Measurements from ENCODE around the gene S1PR5.
"Not testable (repeated sequence)": the region's sequence is repeated elsewhere in the genome, so short reads cannot be mapped to it uniquely, and the experiment has no call there.

S1PR5 gene

DNA sequence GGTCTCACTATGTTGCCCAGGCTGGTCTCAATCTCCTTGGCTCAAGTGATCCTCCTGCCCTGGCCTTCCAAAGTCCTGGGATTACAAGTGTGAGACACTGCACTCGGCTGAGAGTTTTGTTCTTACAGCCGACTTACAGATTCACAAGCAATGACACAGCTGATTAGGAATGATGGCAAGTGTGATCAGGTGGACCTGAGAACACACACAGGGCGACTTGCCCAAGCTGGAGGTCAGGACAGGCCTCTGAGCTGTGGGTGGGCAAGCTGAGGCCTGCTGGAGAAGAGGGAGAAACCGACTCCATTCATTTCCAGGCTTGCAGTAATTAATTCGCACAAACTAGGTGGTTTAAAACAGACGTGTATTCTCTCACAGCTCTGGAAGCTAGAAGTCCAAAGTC lies 18.4 kb upstream of the S1PR5 start:
- no peak for TF ChIP-seq CTCF (IDR thresholded peaks at IDR 0.05; ENCODE audit: low read depth, low read length)
- no peak overlapping the region for H3K4me3 ChIP-seq (replicated peaks in 1 of 2; ENCODE audit: low read depth in 2 of 2, low read length in 2 of 2)
- no peak for DNase-seq (ENCODE audit: low read depth in 2 of 2)

DNA sequence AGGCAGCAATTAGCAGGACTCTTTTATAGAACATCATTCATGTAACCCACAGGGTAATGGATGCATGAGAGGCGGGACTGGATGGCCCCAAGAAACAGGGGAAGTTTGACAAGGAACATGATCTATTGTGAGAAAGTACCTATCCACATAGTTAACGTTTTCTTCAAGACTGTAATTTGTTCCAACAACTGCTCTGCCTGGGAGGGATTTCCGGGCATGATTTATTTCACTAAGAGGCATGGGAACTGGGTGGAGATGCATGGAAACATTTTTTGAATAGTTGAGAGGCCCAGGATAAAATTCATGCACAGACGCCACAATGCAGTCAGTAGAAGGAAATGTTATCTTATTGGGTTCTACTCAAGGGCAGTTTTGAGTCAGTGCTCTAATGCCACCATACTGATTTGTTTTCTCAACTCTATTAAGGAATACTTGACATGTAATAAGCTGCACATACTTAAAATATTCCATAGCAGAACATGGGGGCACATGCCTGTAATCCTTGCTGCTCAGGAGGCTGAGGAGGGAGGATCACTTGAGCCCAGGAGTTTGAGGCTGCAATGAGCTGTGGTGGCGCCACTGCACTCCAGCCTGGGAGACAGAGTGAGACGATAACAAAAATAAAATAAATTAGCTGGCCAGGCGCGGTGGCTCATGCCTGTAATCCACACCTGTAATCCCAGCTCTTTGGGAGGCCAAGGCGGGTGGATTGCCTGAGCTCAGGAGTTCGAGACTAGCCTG lies 16.6 kb upstream of the S1PR5 start:
- TF ChIP-seq CTCF (IDR thresholded peaks at IDR 0.05; ENCODE audit: low read depth, low read length) = no peak
- DNase-seq (ENCODE audit: low read depth in 2 of 2) = peak; percentile 83 to 90
- no peak overlapping the region for H3K4me3 ChIP-seq (replicated peaks in 1 of 2; ENCODE audit: low read depth in 2 of 2, low read length in 2 of 2)

DNA sequence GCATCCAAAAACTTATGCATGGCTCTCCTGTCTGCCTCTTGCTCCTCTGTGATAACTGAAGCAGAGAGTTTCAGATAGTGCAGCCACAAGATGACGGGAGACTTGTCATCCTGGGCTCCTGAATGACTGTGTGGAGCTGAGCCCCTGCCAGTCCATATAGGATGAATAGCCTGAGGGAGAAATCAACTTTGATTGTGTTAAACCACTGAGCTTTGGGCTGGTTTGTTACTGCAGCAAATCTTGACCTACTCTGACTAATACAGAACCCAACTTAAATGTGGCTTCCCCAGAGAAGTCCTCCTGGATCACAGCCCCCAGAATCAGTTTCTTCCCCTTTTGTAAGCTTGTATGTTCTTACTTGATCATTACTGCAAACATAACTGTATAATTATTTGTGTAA lies 15.2 kb upstream of the S1PR5 start:
- DNase-seq (ENCODE audit: low read depth in 2 of 2) = no peak
- H3K4me3 ChIP-seq (replicated peaks in 1 of 2; ENCODE audit: low read depth in 2 of 2, low read length in 2 of 2) = no peak overlapping the region
- TF ChIP-seq CTCF (IDR thresholded peaks at IDR 0.05; ENCODE audit: low read depth, low read length) = no peak

GRCh38 chr19:10526887-10527286 lies 9.6 kb upstream of the S1PR5 start:
- H3K4me3 ChIP-seq (replicated peaks in 1 of 2; ENCODE audit: low read depth in 2 of 2, low read length in 2 of 2); DNase-seq (ENCODE audit: low read depth in 2 of 2): not testable (repeated sequence)

GRCh38 chr19:10525636-10526035 lies 8.4 kb upstream of the S1PR5 start:
- no peak overlapping the region for H3K4me3 ChIP-seq (replicated peaks in 1 of 2; ENCODE audit: low read depth in 2 of 2, low read length in 2 of 2)
- TF ChIP-seq CTCF (IDR thresholded peaks at IDR 0.05; ENCODE audit: low read depth, low read length) = no peak
- DNase-seq (ENCODE audit: low read depth in 2 of 2) = no peak

GRCh38 chr19:10523135-10523636 lies 5.9 kb upstream of the S1PR5 start:
- TF ChIP-seq CTCF (IDR thresholded peaks at IDR 0.05; ENCODE audit: low read depth, low read length) = no peak
- no peak for DNase-seq (ENCODE audit: low read depth in 2 of 2)
- H3K4me3 ChIP-seq (replicated peaks in 1 of 2; ENCODE audit: low read depth in 2 of 2, low read length in 2 of 2) = no peak overlapping the region

GRCh38 chr19:10521461-10522171 lies 4.4 kb upstream of the S1PR5 start:
- no peak overlapping the region for H3K4me3 ChIP-seq (replicated peaks in 1 of 2; ENCODE audit: low read depth in 2 of 2, low read length in 2 of 2)
- TF ChIP-seq CTCF (IDR thresholded peaks at IDR 0.05; ENCODE audit: low read depth, low read length) = no peak
- no peak for DNase-seq (ENCODE audit: low read depth in 2 of 2)
